NCI-H2081 treated with DMSO at 0.1 percent for 48 hours (cell line): Measurements from ENCODE around the gene TINCR.
"Not testable (repeated sequence)": the region's sequence is repeated elsewhere in the genome, so short reads cannot be mapped to it uniquely, and the experiment has no call there.

ENCODE experiments used
- DNase-seq: peaks from one replicate; lab custom pipeline; 2025; lab: John Stamatoyannopoulos, UW

Gene TINCR

GRCh38 chr19:5558101-5558621, 9.6 kb downstream of the TINCR start:
- no peak for DNase-seq

- DNase-seq = no peak
Observed at GRCh38 chr19:5557691-5558090, 10.1 kb downstream of the TINCR start.

GRCh38 chr19:5554828-5555227, 12.9 kb downstream of the TINCR start:
- no peak for DNase-seq

- no peak for DNase-seq
Observed at GRCh38 chr19:5553892-5554291, 13.9 kb downstream of the TINCR start.

GRCh38 chr19:5547881-5548280, 19.9 kb downstream of the TINCR start:
- DNase-seq = no peak

- no peak for DNase-seq
Observed at GRCh38 chr19:5545984-5546383, 21.8 kb downstream of the TINCR start.

- no peak for DNase-seq
Observed at GRCh38 chr19:5545051-5545450, 22.7 kb downstream of the TINCR start.

GRCh38 chr19:5542665-5543064, 25.1 kb downstream of the TINCR start:
- no peak for DNase-seq

GRCh38 chr19:5541456-5541855, 26.3 kb downstream of the TINCR start:
- no peak for DNase-seq

GRCh38 chr19:5540208-5540607, 27.5 kb downstream of the TINCR start:
- DNase-seq = no peak

- no peak for DNase-seq
Observed at GRCh38 chr19:5537870-5538269, 29.9 kb downstream of the TINCR start.

GRCh38 chr19:5536982-5537579, 30.7 kb downstream of the TINCR start:
- DNase-seq = not testable (repeated sequence)

- peak; percentile 60 for DNase-seq
Observed at GRCh38 chr19:5536337-5536894, 31.3 kb downstream of the TINCR start.

- no peak for DNase-seq
Observed at GRCh38 chr19:5534787-5535586, 32.8 kb downstream of the TINCR start.

- no peak for DNase-seq
Observed at GRCh38 chr19:5533257-5533656, 34.5 kb downstream of the TINCR start.

- DNase-seq = no peak
Observed at GRCh38 chr19:5530701-5531100, 37.1 kb downstream of the TINCR start.

- no peak for DNase-seq
Observed at GRCh38 chr19:5526691-5527090, 41.1 kb downstream of the TINCR start.

GRCh38 chr19:5524081-5524480, 43.7 kb downstream of the TINCR start:
- DNase-seq = no peak

- DNase-seq = no peak
Observed at GRCh38 chr19:5522106-5522505, 45.6 kb downstream of the TINCR start.

- no peak for DNase-seq
Observed at GRCh38 chr19:5520501-5520900, 47.3 kb downstream of the TINCR start.

- DNase-seq = no peak
Observed at GRCh38 chr19:5519076-5519475, 48.7 kb downstream of the TINCR start.

GRCh38 chr19:5515737-5516136, 52.0 kb downstream of the TINCR start:
- DNase-seq = no peak

- no peak for DNase-seq
Observed at GRCh38 chr19:5514001-5514400, 53.8 kb downstream of the TINCR start.
